ENCODE measurements around the gene ARF6.
"Not testable (repeated sequence)": the region's sequence is repeated elsewhere in the genome, so short reads cannot be mapped to it uniquely, and the experiment has no call there.

The ARF6 gene

GRCh38 chr14:49876563-49877127 lies 16.2 kb upstream of the ARF6 start:
- DNase-seq (ENCODE audit: low spot score) = no peak

- peak; percentile 55 for DNase-seq (ENCODE audit: low spot score)
Measured at GRCh38 chr14:49879646-49880204, 13.2 kb upstream of the ARF6 start.

GRCh38 chr14:49880267-49881064 lies 12.4 kb upstream of the ARF6 start:
- no peak for DNase-seq (ENCODE audit: low spot score)

GRCh38 chr14:49881350-49882001 lies 11.4 kb upstream of the ARF6 start:
- DNase-seq (ENCODE audit: low spot score) = no peak

- DNase-seq (ENCODE audit: low spot score) = no peak
Measured at GRCh38 chr14:49882826-49883694, 9.8 kb upstream of the ARF6 start.

- no peak for DNase-seq (ENCODE audit: low spot score)
Measured at GRCh38 chr14:49886523-49886922, 6.4 kb upstream of the ARF6 start.

- DNase-seq (ENCODE audit: low spot score) = no peak
Measured at GRCh38 chr14:49888293-49888692, 4.6 kb upstream of the ARF6 start.

GRCh38 chr14:49892301-49892635 lies 614 bp upstream of the ARF6 start:
- DNase-seq (ENCODE audit: low spot score) = peak; percentile 75

- peak; percentile 73 for DNase-seq (ENCODE audit: low spot score)
Measured at GRCh38 chr14:49893309-49894213, 679 bp downstream of the ARF6 start.

- DNase-seq (ENCODE audit: low spot score) = not testable (repeated sequence)
Measured at GRCh38 chr14:49894214-49895107, 1.6 kb downstream of the ARF6 start.

GRCh38 chr14:49895480-49895879 lies 2.6 kb downstream of the ARF6 start:
- DNase-seq (ENCODE audit: low spot score) = no peak

- DNase-seq (ENCODE audit: low spot score) = not testable (repeated sequence)
Measured at GRCh38 chr14:49896272-49896671, 3.4 kb downstream of the ARF6 start.

GRCh38 chr14:49896966-49897365 lies 4.1 kb downstream of the ARF6 start:
- no peak for DNase-seq (ENCODE audit: low spot score)

- no peak for DNase-seq (ENCODE audit: low spot score)
Measured at GRCh38 chr14:49897414-49897813, 4.5 kb downstream of the ARF6 start.

GRCh38 chr14:49897965-49898364 lies 5.1 kb downstream of the ARF6 start:
- DNase-seq (ENCODE audit: low spot score) = no peak

GRCh38 chr14:49898485-49898884 lies 5.6 kb downstream of the ARF6 start:
- no peak for DNase-seq (ENCODE audit: low spot score)

- DNase-seq (ENCODE audit: low spot score) = no peak
Measured at GRCh38 chr14:49900973-49901372, 8.1 kb downstream of the ARF6 start.

GRCh38 chr14:49902679-49903246 lies 9.9 kb downstream of the ARF6 start:
- not testable (repeated sequence) for DNase-seq (ENCODE audit: low spot score)

GRCh38 chr14:49904270-49904669 lies 11.4 kb downstream of the ARF6 start:
- DNase-seq (ENCODE audit: low spot score) = no peak

- DNase-seq (ENCODE audit: low spot score) = no peak
Measured at GRCh38 chr14:49905989-49906388, 13.1 kb downstream of the ARF6 start.
